Stimulated activated CD4-positive, alpha-beta T cell treated with anti-CD3 and anti-CD28 coated beads, TNF-alpha, amount 100 ng/mL, for 48 hours (primary cell): ENCODE data around the gene ZNFX1.
"Not testable (repeated sequence)": the region's sequence is repeated elsewhere in the genome, so short reads cannot be mapped to it uniquely, and the experiment has no call there.

Experiments used
- DNase-seq, 3 donors: peaks; one replicate each; pipeline ENCODE4 v3.0.0-alpha.2; 2020; ENCODE audit warnings: low read depth in 3 of 3

Gene ZNFX1

GRCh38 chr20:49210101-49210756 lies 67.6 kb downstream of the ZNFX1 start:
- DNase-seq, result no peak

- no peak for DNase-seq
Observed at GRCh38 chr20:49207076-49207475, 70.8 kb downstream of the ZNFX1 start.

- DNase-seq, result no peak
Observed at GRCh38 chr20:49203746-49204145, 74.1 kb downstream of the ZNFX1 start.

GRCh38 chr20:49203011-49203410 lies 74.8 kb downstream of the ZNFX1 start:
- no peak for DNase-seq

GRCh38 chr20:49199729-49200293 lies 78.0 kb downstream of the ZNFX1 start:
- no peak for DNase-seq

GRCh38 chr20:49192944-49193518 lies 84.8 kb downstream of the ZNFX1 start:
- DNase-seq, result not testable (repeated sequence)
